Measurements from ENCODE around the gene RPS6KA5. TPM values are rescaled to one million over a fixed set of nuclear protein-coding genes. Genes with fewer than 3 reads are reported as not detected.
"Not testable (repeated sequence)": the region's sequence is repeated elsewhere in the genome, so short reads cannot be mapped to it uniquely, and the experiment has no call there.

RPS6KA5 gene
- polyA plus RNA-seq, 4 donors: 7.4 to 8.9 (median 7.8) TPM

DNA sequence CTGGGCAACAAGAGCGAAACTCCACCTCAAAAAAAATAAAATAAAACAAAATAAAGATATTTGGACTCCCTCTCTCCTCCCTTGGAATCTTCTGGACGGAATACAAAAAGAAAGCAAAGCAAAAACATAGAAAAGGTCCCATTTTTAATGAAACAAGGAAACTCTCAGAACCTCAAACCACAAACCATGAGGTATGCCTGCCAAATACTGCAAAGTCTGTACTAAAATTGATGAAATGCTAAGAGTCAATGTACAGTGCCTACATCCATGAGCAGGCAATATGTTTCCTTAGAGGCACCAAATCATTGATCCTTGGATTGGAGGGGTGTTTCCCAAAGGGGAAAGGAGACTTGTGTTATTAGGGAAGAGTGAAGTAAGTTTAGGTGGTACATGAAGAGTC, 8.2 kb upstream of the RPS6KA5 start:
- no peak for DNase-seq (ENCODE audit: low read depth in 4 of 4, low spot score in 3 of 4)

- no peak for DNase-seq (ENCODE audit: low read depth in 4 of 4, low spot score in 3 of 4)
These were observed 6.7 kb upstream of the RPS6KA5 start for GRCh38 chr14:91067186-91067585.

DNA sequence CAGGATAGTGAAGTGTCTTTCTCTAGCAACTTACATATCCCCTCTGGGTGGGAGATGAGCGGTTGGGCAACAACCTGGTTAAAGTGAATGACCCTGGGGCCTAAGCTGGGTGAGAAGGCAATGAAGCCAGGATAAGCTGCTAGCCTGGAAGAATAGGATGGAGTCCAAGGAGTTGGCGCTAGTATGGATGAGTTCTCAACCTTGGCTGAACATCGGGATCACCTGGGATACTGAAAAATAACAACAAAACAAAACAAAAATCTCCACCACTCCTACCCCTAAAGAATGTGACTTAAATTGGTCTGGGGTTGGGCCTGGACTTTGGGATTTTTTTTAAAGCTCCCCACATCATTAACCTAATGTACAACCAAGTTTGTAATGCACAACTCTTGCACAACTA, 4.8 kb upstream of the RPS6KA5 start:
- DNase-seq (ENCODE audit: low read depth in 4 of 4, low spot score in 3 of 4): no peak

DNA sequence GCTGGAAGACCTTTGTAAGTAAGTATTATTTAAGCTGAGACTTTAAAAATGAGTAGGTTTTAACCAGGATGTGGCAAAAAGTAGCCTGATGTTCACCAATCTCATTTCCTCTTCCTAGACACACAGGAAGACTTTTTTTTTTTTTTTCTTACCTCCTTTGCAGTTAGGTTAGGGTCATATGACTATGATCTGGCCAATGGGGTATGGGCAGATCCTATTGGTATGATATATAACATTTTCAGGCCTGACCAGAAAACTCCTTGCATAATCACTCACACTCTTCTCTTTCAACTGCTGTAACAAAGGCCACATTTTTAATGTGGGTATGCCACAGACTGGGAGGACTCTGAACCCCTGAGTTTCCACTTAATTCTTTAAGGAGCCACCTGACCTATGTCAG, 2.7 kb upstream of the RPS6KA5 start:
- no peak for DNase-seq (ENCODE audit: low read depth in 4 of 4, low spot score in 3 of 4)

DNA sequence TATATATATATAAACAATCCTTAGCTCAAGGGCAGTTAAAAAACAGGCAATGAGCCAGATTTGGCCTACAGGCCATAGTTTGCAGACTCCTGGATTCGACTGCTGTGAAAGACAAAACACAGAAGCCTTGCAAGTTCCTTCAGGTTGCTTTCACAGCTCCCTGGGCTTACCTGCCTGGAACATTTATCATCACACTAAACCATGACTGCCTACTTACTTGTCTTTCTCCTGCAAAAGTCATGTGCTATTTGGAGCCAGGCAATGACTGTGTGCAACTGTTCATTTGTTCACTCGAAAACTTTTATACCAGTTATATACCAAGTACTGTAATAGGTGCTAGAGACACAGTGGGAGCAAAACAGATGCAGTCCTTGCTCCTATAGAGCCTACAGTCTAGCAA, 2.2 kb upstream of the RPS6KA5 start:
- no peak for DNase-seq (ENCODE audit: low read depth in 4 of 4, low spot score in 3 of 4)

GRCh38 chr14:91061056-91061887, 831 bp upstream of the RPS6KA5 start:
- no peak for DNase-seq (ENCODE audit: low read depth in 4 of 4, low spot score in 3 of 4)

GRCh38 chr14:91059576-91060350, 678 bp downstream of the RPS6KA5 start:
- peak in 2 of 4 donors; percentile 12 to 14 for DNase-seq (ENCODE audit: low read depth in 4 of 4, low spot score in 3 of 4)

- no peak for DNase-seq (ENCODE audit: low read depth in 4 of 4, low spot score in 3 of 4)
These were observed 2.3 kb downstream of the RPS6KA5 start for GRCh38 chr14:91058042-91058581.

GRCh38 chr14:91056361-91056760, 4.1 kb downstream of the RPS6KA5 start:
- DNase-seq (ENCODE audit: low read depth in 4 of 4, low spot score in 3 of 4): no peak

- no peak for DNase-seq (ENCODE audit: low read depth in 4 of 4, low spot score in 3 of 4)
These were observed 5.4 kb downstream of the RPS6KA5 start for GRCh38 chr14:91055016-91055415.

DNA sequence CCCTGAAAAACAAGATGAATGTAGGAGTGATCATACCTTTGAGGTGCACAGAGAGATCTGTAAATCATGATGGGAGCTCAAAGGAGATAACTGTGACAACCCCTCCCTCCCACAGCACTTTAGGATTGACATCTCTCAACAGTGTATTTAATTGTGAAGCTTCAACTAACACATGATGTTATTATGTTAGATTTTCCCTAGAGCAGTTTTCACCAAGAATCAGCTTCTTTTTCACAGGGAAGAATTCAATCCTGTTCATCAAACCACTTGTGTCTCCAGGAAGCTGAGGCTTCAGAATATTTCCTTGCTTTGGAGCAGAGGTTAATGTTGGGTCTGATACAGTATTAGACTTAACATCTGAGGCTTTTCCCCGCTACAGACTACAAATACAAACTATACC, 11.8 kb downstream of the RPS6KA5 start:
- DNase-seq (ENCODE audit: low read depth in 4 of 4, low spot score in 3 of 4): no peak

DNA sequence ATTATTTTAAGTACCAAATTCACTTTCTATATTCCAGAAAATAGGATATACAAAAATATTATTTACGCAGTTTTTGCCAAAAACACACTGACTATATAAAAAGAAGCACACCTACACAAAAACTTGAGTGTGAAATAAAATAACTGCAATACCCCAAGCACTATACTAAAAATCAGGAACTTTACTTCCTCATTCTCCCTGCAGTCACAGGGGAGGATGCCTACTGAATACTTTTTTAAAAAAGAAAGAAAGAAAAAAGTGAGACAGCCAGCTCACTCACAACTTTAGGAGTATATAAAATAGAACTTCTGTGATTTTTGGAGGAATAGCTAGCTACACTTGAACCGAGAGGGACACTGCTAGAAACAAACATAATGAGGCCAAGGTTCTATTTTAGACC, 12.2 kb downstream of the RPS6KA5 start:
- DNase-seq (ENCODE audit: low read depth in 4 of 4, low spot score in 3 of 4): no peak

GRCh38 chr14:91047174-91047753, 13.2 kb downstream of the RPS6KA5 start:
- DNase-seq (ENCODE audit: low read depth in 4 of 4, low spot score in 3 of 4): no peak

DNA sequence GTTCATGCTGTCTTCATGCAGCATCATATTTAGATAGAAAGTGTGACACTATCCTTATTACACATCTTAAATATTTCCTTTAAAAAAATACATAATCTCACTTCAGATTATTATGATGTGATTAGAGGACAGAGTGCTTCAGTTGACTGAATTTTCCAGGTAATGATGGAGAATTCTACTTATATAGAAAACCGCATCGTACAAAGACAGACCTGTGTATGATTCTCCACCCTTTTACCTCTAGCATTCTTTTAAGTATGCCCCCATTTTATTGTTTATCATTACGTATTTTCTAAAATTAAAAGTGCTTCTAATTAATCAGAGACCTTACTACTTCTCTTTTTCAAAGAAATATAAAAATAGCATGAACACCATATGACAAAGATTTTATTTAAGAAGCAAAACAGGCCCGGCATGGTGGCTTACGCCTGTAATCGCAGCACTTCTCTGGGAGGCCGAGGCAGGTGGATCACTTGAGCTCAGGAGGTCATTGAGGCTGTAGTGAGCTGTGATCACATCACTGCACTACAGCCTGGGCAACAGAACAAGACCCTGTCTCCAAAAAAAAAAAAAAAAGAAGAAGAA, 13.9 kb downstream of the RPS6KA5 start:
- no peak for DNase-seq (ENCODE audit: low read depth in 4 of 4, low spot score in 3 of 4)

GRCh38 chr14:91041450-91041849, 19.0 kb downstream of the RPS6KA5 start:
- no peak for DNase-seq (ENCODE audit: low read depth in 4 of 4, low spot score in 3 of 4)

DNA sequence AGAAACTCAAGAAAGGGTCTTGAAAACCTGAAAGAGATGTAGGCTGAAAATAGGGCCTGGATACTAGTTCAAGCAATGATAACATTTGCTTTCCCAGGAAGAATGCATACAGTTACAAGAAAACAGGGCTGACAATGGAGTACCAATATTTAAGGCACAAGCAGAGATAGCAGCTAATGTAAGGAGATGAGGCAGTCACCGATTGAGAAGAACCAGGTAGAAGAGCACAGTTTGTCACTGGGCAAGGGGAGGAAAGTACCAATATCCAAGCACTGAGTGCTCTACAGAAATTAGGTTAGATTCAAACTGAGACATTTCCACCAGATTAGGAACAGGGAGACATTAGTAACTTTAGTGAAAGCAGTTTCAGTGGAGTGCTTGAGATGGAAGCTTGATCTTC, 19.9 kb downstream of the RPS6KA5 start:
- no peak for DNase-seq (ENCODE audit: low read depth in 4 of 4, low spot score in 3 of 4)

DNA sequence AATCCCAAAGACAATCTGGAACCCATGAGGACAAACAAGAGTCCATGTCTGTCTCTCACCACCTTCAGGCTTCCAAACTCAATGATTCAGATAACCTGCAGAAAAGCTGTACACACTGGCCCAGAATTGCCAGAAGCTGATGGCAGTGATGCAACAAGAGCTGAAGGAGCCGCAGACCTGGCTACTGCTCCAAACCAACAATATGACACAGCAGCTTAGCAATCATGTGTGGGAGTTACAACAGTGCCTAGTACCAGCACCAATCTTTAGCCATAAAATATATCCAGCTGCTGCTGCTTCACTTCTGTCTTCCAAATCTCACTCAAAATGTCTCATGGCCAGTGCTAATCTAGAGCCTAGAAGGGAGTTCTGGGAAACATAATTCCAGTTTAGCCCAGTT, 22.0 kb downstream of the RPS6KA5 start:
- no peak for DNase-seq (ENCODE audit: low read depth in 4 of 4, low spot score in 3 of 4)

DNA sequence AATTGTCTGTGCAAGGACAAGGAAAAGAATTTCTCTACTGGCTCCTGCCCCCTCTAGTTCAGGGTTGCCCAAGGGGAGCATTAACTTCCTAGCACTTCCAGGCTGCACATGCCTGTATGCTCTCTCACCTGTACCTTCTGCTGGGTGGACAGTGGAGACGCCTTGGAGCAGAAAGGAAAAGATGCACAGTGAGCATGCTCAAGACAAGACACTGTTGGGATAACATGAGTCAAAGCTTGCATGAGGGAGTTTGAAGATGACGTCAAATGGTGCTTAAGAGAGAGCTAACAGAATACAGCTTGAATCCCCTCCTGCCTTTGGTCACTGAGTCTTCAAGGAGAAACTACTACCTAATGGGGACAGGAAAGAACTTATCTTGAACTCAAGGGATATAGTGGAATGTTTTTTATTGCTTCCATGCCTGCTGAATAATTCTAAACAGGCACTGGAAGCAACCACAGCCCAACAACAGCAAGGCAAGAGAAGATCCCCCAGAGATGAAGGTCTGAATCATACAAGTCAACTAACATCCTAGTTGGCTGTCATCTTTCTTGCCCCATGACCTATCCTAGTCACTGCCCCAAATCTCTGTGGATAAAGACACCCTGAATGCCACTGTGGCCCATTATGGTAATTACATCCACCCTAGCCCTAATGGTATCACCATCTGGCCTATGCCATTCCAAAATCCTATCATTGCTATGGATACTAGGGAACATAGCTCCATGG, 23.5 kb downstream of the RPS6KA5 start:
- DNase-seq (ENCODE audit: low read depth in 4 of 4, low spot score in 3 of 4): no peak

- no peak for DNase-seq (ENCODE audit: low read depth in 4 of 4, low spot score in 3 of 4)
These were observed 24.6 kb downstream of the RPS6KA5 start for GRCh38 chr14:91035855-91036254.

GRCh38 chr14:91034379-91034778, 26.1 kb downstream of the RPS6KA5 start:
- not testable (repeated sequence) for DNase-seq (ENCODE audit: low read depth in 4 of 4, low spot score in 3 of 4)

Measured in left renal pelvis (tissue), 4 donors.